HG02798 (cell line): ENCODE results near the gene FAM185A.
A peak's percentile ranks its signal among the peaks of the same experiment; 100 is the strongest.
"Not testable (repeated sequence)": the region's sequence is repeated elsewhere in the genome, so short reads cannot be mapped to it uniquely, and the experiment has no call there.

Source experiments
- ATAC-seq: cut with Tn5 transposase; IDR thresholded peaks from one replicate; pipeline ENCODE4 v1.9.1; 2021; ENCODE audit warnings: mild to moderate bottlenecking; ENCODE audit not compliant: unreplicated experiment, poor library complexity

FAM185A gene

DNA sequence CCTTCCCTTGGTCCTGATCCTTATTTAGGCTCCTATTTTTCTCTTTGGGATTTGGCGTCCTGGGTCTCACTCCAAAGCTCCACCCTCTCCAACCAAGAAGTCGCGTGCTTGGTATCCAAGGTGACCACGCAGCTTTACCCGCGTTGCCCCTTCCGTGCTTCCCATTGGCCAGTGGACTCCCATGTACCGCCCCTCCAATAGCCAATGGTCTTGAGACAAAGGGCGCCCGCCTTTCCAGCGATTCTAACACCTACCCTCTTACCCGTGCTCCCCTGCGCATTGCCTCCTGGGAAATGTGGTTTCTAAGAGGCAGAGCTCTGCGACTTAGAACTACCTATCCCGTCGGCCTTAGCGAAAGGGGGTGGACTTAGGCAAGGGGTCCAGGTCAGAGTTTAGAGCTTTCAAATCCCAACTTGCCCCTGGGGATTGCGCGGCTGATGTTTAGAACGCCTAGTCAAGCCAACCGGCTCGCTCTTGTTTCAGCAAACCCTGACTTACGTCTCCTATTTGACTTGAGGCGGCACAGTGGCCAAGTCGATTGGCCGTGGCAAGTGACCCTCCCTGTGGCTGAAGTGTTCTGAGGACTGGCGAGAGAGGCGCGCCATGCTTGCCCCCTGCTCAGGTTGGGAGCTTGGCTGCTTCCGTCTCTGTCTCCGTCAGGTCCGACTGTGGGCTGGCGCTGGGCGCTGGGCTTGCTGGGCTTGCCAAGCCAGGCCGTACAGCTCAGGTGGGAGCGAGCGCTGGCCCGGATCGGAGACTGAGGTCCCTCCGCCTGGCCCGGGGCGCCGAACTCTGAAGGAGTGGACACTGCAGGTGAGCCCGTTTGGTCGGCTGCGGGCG lies at the start of gene FAM185A:
FAM185A (plus strand) TSS at position 395 of the 840 bp plus-strand sequence; CDS start at position 604, 209 bp downstream.
- peak; percentile 99 for ATAC-seq

DNA sequence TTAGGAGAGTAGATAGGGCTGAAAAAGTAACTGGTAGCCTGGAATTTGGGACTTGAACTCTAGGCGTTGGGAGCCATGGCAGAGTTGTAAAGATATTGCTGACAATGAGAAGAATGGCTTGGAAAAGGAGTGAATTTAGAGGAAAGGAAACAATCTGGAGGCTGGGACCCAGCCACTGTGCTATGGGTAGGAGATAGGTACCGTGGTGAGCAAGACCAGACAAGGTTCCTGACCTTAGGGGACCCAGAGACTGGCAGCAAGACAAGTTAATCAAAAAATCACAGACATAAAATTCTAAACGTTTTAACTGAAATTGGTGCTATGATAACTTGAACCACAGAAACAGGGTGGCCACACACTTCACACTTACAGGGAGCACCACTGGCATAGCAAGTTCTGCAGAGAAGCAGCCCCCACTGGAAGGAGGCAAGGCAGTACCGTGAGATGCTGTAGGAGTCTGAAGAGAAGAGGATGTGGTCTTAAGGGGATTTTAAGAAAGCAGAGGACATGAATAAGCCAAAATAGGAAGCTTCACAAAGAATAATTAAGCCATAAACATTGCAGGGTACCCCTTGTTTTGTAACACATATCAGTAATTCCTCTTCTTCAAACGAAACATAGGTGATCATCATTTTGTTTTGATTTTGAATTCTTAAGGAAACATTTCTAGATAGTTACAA lies 35.6 kb upstream of the FAM185A start:
- ATAC-seq: peak; percentile 71

DNA sequence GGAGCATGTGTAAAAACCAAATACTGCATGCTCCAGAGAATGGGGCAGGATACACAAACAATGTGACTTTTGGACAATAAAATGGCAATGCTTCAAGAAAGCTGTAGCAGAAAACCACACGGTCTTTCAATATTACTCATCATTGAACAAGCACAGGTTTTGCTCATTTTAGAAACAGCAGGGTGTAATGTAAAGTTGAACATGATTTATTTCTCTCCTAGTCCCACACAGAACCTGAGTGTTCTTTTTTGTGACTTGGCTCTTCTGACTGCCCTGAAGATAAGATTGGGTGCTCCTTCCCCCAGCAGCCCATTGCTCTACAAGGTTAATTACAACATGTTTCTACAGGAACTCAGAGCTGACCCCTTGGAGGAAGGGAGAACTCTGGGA lies 35.1 kb upstream of the FAM185A start:
- peak; percentile 73 for ATAC-seq

DNA sequence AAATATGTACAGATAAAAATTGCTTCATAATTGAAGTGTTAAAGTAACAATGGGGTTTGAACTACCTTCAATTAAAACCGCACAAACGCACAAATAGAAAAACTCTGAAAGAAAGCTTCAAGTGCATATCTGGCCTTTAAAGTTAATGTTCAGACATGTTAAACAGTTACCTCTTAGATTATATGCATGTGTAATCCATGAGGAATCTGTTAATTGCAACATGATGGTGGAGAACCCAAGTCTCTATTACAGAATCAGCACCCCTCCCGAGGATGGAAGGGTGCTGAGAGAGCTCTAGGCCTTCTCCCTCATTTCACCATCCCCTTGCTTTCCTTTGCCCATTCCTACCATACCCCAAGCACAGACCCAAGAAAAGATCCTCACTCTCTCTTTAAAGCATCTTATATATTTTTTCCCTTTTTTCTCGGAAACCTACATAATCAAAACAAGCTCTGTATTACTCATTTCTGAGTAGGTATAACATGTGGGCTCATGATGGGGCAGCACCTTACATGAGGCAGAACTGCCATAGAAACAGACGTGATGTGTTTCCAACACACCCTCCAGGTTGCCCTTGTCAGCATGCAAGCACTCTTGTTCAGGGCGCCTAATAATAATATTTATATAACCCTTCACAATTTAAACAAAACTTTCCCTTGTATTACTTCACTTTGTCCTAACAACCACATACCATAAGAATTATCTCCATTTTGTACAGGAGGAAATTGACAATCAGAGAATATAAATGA lies 33.9 kb upstream of the FAM185A start:
- not testable (repeated sequence) for ATAC-seq

DNA sequence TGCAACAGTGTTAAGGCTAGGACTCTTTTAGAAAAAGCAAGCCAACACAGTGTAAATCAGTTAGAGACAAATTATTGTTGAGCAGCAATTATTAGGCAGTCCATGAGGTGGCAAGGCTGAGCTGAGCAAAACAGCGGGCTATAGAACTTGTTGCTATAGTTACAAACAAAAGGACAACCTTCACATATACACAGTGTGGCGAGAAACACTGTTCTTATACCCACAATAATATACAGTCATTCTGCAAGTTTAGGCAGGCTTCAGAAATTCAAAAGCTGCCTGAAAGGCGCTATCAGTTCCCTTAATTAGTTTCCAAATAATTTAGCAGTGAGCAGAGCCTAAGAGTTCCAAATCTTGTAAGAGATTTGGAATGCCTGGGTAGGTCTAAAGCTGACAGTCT lies 33.1 kb upstream of the FAM185A start:
- peak; percentile 55 for ATAC-seq

DNA sequence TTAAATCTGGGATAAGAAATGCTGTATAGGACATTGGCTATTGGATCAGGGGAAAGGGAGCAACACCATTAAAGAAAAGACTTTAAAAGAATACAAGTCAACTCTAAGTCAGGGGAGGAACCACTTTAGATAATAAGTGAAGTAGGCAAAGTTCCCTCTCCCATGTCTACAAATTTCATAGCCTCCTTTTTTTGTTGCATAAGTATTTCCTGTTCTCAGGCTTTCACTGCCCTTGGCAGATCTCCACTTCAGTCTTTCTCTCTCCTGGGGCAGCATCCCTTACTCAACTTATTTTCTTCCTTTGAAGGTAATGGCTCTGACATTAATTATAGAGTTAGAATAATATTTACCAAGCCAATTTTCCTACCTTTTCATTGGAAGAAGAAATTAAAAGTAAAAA lies 30.3 kb upstream of the FAM185A start:
- not testable (repeated sequence) for ATAC-seq

DNA sequence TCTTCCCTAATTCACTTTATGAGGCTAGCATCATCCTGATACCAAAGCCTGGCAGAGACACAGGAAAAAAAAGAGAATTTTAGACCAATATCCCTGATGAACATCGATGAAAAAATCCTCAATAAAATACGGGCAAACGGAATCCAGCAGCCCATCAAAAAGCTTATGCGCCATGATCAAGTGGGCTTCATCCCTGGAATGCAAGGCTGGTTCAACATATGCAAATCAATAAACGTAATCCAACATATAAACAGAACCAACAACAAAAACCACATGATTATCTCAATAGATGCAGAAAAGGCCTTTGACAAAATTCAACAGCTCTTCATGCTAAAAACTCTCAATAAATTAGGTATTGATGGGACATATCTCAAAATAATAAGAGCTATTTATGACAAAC lies 22.6 kb upstream of the FAM185A start:
- not testable (repeated sequence) for ATAC-seq

DNA sequence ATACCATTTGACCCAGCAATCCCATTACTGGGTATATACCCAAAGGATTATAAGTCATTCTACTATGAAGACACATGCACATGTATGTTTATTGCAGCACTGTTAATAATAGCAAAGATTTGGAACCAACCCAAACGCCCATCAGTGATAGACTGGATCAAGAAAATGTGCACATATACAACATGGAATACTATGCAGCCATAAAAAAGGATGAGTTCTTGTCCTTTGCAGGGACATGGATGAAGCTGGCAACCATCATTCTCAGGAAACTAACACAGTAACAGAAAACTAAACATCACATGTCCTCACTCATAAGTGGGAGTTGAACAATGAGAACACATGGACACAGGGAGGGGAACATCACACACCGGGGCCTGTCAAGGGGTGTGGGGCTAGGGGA lies 19.1 kb upstream of the FAM185A start:
- ATAC-seq: not testable (repeated sequence)

DNA sequence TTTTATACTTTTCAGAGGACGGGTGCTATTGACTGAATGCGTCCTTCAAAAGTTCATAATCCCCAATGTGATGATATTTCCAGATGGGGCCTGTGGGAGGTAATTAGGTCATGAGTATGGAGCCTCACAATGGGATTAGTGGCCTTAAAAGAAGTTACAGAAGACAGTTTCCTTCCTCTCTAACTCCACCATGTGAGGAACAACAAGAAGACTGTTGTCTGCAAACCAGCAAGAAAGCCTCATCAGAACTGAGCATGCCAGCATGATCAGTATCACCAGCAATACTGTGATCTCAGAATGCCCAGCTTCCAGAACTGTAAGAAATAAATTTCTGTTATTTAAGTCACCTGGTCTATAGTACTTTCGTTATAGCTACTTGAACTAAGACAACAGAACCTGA lies 18.4 kb upstream of the FAM185A start:
- not testable (repeated sequence) for ATAC-seq

DNA sequence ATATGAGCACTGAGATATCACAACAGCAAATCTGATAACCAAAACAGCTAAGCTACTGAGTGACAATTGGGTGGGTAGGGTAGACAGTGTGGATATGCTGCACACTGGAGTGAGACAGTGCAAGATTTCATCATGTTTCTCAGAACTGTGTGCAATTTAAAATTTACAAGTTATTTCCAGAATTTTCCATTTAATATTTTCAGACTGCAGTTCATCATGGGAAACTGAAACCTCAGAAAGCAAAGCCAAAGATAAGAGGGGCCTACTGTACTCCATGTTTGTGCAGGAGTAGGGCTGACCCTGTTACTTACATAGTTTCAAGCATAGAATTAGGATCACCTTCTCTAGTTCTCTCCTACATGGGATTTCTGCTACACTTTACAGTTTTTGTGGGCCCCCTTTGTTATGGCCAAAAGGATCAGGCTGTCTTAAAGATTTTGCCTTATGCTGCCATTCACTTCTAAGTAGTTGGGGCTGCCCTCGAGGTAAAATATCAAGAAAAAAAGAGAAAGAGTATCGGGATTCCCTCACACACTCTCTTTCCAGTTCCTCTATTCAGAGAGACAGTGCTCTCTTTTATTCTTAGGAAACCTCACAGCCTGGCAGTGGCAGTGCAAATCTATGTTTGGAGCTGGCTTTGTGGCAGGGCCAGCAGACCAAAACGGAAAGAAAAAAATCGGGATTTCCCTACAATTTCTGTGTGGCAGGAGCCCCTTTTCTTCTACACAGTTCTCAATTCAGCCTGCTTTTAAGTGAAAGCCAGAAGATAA lies 6.6 kb upstream of the FAM185A start:
- peak; percentile 46 for ATAC-seq

DNA sequence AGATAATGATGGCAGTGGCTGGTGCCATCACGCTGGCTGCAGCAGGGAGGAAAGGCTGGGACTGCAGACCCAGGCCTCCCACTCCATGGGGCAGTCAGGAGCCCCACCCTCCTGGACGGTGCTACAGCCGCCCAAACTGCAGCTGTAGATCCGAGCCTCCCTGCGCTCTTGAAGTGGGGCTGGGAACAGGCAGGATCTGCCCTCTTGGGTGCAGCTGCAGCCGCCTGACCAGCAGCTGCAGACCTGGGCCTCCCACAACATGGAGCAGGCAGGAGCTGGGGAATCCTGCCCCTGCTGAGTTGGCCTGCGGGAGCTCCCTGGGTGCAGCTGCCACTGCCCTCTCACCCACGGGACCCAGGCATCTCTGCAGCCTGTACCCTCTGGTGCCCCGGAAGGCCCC lies 4.9 kb upstream of the FAM185A start:
- not testable (repeated sequence) for ATAC-seq

DNA sequence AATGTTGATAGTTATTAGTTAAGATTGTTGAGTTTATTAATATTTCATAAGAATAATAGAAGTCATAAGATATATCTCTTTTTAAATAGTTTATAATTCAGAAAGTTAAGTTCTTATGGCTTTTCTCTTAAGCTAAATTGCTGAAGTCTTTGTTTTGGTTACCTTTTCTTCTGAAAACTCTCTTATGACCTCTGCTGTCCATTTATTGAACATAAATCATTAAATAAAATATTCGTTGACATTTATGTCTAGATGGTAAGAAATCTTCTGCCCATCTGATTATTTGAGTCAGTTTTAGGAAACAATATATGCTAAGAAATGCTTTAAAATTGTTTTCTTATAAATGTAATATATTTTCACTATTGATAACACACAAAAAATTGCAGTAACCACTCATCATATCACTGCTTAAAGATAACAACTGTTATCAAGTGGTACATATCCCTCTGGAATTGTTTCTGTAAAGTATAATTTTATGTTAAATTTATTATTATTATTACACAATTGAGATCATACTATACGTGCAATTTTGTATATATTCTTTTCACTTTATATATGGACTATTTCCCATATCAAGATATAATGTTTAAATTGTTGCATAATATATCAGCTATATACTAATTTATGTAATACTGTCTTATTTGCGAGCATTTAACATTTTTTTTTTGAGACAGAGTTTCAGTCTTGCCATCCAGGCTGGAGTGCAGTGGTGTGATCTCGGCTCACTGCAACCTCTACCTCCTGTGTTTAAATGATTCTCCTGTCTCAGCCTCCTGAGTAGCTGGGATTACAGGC lies 3.1 kb upstream of the FAM185A start:
- not testable (repeated sequence) for ATAC-seq

DNA sequence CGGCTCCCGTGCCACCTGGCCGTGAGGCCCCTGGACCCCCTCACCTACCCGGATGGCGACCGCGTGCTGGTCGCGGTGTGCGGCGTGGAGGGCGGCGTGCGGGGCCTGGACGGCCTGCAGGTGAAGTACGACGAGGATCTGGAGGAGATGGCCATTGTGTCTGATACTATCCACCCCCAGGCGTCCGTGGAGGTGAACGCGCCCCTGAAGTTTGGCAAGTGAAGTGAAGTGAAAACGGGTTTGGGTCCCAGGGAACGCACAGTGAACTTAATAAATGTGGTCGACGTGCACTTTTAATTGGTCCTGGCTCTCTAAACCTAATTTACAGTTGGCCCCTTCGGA lies 617 bp downstream of the FAM185A start:
- ATAC-seq: not testable (repeated sequence)

DNA sequence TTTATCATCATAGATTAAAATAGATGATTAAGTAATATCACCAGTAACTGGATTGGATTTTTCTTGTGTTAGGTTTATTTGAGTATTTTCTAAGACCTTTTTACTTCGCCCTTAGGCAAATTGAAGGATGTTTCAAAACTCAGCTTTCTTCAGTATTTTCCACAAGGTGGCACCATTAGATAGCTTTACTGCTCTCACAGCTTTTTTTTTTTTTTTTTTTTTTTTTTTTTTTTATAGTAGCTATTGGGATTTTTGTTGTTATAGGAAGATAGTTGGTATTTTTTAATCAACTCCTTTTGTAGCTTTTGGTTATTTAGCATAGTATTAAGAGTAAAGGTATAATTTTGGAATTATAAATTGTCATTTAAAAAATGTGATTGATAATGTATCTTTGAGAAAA lies 9.4 kb downstream of the FAM185A start:
- ATAC-seq: not testable (repeated sequence)

DNA sequence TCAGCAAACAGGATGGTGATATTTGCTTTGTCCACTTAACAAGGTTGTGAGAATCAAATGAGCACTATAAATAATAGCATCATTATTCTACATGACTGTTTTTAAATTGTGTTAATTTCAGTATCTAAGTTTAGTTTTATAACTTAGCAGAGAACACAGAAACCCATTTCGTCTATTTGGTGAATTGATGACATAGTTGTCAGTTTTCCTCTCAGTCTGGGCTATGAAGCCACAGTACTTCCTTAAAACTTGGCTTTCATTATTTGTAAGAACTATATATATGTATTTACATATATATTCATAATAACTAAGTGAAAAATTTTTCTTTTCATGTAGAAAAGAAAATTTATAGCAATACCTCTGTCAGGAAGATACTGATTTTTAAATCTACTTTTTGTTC lies 11.1 kb downstream of the FAM185A start:
- not testable (repeated sequence) for ATAC-seq

DNA sequence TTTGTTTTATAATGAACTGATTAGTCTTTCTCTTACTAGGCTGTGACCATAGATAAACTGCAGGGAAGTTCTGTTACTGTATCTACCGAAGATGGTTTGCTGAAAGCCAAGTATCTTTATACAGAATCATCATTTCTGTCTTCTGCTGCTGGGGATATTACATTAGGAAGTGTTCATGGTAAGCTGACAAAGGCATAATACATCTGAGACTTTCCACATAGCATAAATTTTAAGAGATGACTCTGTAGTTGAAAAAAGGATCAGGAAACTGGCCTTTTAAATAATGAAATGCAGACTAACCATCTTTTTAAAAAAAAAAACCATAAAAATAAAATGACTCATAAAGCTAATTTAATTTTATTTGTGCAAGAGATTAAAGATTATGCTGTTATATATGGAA lies 12.4 kb downstream of the FAM185A start:
- not testable (repeated sequence) for ATAC-seq

DNA sequence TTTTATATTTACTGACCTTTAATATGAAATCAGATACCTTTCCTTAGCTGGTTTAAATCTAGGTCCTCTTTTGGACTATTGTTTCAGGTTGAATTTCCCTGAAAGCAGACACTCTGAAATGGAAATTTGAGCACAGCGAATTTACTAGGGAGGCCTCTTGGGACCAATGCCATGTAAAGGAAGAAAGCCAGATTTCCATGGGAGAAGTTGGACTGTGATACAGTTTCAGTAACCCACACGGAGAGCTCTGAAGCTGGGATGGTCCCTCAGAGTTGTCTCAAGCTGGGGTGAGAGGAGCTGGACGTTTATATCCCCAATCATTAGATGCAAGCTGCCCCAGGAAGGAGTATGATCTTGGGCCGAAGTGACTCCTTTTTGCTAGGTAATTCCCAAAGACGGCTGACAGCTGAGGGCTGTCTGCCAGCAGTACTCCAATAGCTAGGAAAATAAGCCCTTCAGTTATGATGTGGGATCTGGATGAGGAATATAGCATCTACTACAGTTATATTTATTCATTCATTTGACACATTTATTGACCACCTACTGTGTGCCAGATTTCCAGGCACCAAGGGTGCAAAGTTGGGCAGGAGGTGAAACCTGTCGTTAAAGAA lies 14.6 kb downstream of the FAM185A start:
- not testable (repeated sequence) for ATAC-seq

DNA sequence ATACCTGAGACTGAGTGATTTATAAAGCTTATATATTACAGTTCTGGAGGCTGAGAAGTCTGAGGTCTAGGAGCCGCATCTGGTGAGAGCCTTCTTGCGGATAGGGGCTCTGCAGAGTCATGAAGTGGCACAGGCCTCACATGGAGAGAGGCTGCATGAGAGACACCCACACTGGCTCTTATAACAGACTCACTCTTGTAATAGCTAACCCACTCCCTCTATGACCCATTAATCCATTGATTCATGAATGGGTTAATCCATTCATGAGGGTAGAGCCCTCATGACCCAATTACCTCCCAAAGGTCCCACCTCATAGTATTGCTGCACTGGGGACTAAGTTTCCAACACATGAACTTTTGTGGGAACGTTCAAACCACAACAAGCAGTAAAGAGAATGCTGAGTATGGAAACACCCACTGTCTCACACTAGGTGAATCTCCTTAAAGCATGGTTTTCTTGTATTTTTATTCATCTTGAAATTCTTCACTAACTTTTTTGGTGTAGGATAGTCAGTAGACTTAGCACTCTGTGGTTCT lies 20.9 kb downstream of the FAM185A start:
- ATAC-seq: not testable (repeated sequence)

DNA sequence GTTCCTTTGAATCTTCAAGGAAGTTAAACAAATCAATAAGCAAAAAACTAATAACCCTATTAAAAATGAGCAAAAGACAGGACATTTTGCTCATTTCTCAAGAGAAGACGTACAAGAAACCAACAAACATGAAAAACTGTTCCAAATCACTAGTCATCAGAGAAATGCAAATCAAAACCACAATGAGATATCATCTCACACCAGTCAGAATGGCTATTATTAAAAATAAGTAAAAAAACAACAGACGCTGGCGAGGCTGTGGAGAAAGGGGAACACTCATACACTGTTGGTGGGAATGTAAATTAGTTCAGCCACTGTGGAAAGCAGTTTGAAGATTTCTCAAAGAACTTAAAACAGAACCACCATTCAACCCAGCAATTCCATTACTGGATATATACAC lies 21.7 kb downstream of the FAM185A start:
- peak; percentile 51 for ATAC-seq
